BJ (cell line): ENCODE measurements around the gene FER. TPM values are rescaled to one million over a fixed set of nuclear protein-coding genes. Genes with fewer than 3 reads are reported as not detected.

Experiments
- CTCF ChIA-PET: fragments of 350-600 bp; formaldehyde crosslinking; extraction: SDS; loops from one replicate; lab custom pipeline; 2021; ENCODE audit warnings: antibody characterized with exemption, inconsistent platforms; lab: Yijun Ruan, JAX
- POLR2A ChIA-PET: fragments of 300-600 bp; sonication (Branson Sonifier 250); formaldehyde crosslinking; extraction: SDS; loops from one replicate; lab custom pipeline; 2021; ENCODE audit warnings: antibody characterized with exemption; lab: Charles Lee
- DNase-seq: peaks from one replicate; pipeline ENCODE4 v3.0.0-alpha.2; 2011; ENCODE audit warnings: low read depth
- H3K27me3 ChIP-seq: 2 replicates; pipeline ENCODE4 v1.6.0; 2011; ENCODE audit warnings: low read length; ENCODE audit not compliant: control insufficient read depth, insufficient read depth
- H3K36me3 ChIP-seq: 2 replicates; pipeline ENCODE4 v1.5.1; 2011; ENCODE audit warnings: low read length; ENCODE audit not compliant: control insufficient read depth, insufficient read depth
- H3K4me3 ChIP-seq: 2 replicates; pipeline ENCODE4 v1.5.1; 2011; ENCODE audit warnings: low read depth, mild to moderate bottlenecking, control low read depth, low read length
- polyA plus RNA-seq: library from polyadenylated mRNA; depleted of rRNA; stranded (reverse); fragments of >200 nt; gene quantifications from 2 replicates; pipeline ENCODE4 v1.2.3, GENCODE V29; 2011
- TF ChIP-seq, protein P1 (sequence below): IDR thresholded peaks from 2 replicates; pipeline ENCODE4 v1.5.1; 2011; ENCODE audit warnings: low read depth, mild to moderate bottlenecking, control low read depth, inconsistent platforms, low read length, moderate library complexity; ENCODE audit not compliant: insufficient read depth

The FER gene
- polyA plus RNA-seq, 1 experiment: 4.0 TPM

DNA sequence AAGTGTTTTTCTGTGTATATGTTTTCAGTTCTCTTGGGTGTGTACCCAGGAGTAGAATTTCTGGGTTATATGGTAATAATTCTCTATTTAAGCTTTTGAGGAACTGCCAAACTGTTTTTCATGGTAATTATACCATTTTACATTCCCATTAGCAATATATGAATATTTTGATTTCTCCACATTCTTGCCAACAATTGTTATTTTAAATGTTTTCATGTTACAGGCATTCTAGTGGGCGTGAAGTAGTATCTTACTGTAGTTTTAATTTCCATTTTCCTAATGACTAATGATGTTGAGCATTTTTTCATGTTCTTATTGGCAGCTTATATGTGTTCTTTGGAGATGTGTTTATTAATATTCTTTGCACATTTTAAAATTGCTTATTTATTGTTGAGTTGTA is 199.5 kb downstream of the FER start:
- DNase-seq: no peak
- Histone ChIP-seq H3K27me3 (no peaks in the 10 kb centered on the region), H3K4me3 (no peak overlapping the region), H3K36me3 (no peaks in the 10 kb centered on the region)
- CTCF ChIA-PET: no interaction called here
- TF ChIP-seq, protein P1, sequence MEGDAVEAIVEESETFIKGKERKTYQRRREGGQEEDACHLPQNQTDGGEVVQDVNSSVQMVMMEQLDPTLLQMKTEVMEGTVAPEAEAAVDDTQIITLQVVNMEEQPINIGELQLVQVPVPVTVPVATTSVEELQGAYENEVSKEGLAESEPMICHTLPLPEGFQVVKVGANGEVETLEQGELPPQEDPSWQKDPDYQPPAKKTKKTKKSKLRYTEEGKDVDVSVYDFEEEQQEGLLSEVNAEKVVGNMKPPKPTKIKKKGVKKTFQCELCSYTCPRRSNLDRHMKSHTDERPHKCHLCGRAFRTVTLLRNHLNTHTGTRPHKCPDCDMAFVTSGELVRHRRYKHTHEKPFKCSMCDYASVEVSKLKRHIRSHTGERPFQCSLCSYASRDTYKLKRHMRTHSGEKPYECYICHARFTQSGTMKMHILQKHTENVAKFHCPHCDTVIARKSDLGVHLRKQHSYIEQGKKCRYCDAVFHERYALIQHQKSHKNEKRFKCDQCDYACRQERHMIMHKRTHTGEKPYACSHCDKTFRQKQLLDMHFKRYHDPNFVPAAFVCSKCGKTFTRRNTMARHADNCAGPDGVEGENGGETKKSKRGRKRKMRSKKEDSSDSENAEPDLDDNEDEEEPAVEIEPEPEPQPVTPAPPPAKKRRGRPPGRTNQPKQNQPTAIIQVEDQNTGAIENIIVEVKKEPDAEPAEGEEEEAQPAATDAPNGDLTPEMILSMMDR: no peak
- POLR2A ChIA-PET: no interaction called here

DNA sequence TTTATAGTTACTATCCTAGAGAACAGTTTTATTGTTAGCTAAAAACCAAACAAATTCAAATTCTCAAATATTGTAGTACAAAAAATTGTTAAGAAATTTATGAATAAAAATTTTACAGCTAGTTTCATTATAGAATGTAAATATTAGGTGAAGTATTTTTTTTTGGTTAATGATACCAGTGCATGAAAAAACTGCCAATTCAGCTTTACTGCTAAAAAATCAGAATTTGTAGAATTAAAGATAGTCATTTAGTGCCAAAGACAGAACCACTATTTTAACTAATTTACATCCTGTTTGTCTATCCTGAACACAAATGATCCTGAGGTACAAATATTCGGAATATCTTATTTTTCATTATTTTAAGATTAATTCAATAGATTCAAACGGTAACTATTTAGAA is 202.6 kb downstream of the FER start:
- no peaks in the 10 kb centered on the region for H3K36me3 ChIP-seq
- ChIA-PET CTCF (no interaction called here), POLR2A (no interaction called here)
- TF ChIP-seq, protein P1: no peak
- H3K27me3 ChIP-seq: no peaks in the 10 kb centered on the region
- no peak overlapping the region for H3K4me3 ChIP-seq
- no peak for DNase-seq

DNA sequence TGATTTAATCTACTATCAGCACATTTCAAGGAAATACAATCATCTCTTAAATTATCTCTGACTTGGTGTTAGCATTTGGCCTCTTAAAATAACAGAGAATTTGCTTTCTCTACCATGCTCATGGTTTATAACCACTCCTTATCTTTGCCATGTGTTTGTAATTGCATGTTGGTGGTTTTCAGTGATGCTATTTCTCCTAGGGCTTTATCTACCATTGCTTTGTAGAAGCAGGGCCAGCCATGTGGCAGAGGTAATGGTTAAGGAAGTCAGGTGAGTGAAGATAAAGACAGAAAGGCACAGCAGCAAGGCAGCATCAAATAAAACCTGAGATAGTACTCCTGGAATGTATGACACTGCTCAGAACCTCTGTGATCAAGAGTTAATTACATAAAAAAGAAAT is 206.2 kb downstream of the FER start:
- CTCF ChIA-PET: interaction anchor here (0.6 kb wide), 1 partner anchor 145 kb away, joined by 3 read pairs; no protein-coding TSS in a partner anchor

DNA sequence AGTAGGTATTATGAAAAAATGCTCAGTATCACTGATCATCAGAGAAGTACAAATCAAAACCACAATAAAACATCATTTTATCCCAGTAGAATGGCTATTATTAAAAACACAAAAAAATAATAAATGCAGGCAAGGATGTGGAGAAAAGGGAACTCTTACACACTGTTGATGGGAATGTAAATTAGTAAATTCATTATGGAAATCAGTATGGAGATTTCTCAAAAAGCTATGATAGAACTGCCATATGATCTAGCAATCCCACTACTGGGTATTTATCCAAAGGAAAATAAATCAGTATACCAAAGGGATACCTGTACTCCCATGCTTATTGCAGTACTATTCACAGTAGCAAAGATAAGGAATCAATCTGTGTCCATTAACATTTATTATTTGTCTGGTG is 209.6 kb downstream of the FER start:
- H3K36me3 ChIP-seq: no peaks in the 10 kb centered on the region
- DNase-seq: no peak
- TF ChIP-seq, protein P1: no peak
- H3K27me3 ChIP-seq: no peaks in the 10 kb centered on the region
- no peak overlapping the region for H3K4me3 ChIP-seq
- POLR2A ChIA-PET: no interaction called here
- CTCF ChIA-PET: interaction anchor here (0.8 kb wide), 1 partner anchor 14 kb away, joined by 3 read pairs; no protein-coding TSS in a partner anchor

More for the DNA sequence above, 206.2 kb downstream of the FER start:
- DNase-seq: no peak
- TF ChIP-seq, protein P1: no peak
- Histone ChIP-seq H3K4me3 (no peak overlapping the region), H3K36me3 (no peaks in the 10 kb centered on the region), H3K27me3 (no peaks in the 10 kb centered on the region)
- POLR2A ChIA-PET: no interaction called here

DNA sequence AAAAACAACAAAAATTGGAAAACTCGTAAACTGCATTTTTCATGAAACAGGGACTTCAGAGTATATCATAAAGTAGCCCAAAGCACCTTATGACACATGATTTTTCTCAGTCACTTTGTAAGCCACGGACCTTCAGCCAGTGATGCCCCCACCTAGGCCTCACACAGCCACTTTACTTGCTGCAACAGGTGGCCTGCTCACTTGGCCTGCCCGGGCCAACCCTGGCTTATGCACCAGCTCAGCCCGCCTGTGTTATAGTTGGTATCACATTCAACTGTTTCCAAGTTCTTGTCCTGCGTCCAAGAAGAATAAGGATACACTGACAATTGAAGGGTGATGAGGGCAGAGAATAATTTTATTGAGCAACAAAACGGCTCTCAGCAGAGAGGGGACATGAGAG is 219.2 kb downstream of the FER start:
- DNase-seq: no peak
- no peak overlapping the region for H3K4me3 ChIP-seq
- POLR2A ChIA-PET: no interaction called here
- TF ChIP-seq, protein P1: no peak
- CTCF ChIA-PET: no interaction called here
- H3K36me3 ChIP-seq: no peaks in the 10 kb centered on the region
- H3K27me3 ChIP-seq: no peaks in the 10 kb centered on the region
